HG02610 (cell line): ENCODE results near the gene CDX1.

Source experiments
- ATAC-seq: cut with Tn5 transposase; IDR thresholded peaks from one replicate; pipeline ENCODE4 v1.9.1; 2021; ENCODE audit warnings: mild to moderate bottlenecking, moderate library complexity; ENCODE audit not compliant: unreplicated experiment

Gene CDX1

DNA sequence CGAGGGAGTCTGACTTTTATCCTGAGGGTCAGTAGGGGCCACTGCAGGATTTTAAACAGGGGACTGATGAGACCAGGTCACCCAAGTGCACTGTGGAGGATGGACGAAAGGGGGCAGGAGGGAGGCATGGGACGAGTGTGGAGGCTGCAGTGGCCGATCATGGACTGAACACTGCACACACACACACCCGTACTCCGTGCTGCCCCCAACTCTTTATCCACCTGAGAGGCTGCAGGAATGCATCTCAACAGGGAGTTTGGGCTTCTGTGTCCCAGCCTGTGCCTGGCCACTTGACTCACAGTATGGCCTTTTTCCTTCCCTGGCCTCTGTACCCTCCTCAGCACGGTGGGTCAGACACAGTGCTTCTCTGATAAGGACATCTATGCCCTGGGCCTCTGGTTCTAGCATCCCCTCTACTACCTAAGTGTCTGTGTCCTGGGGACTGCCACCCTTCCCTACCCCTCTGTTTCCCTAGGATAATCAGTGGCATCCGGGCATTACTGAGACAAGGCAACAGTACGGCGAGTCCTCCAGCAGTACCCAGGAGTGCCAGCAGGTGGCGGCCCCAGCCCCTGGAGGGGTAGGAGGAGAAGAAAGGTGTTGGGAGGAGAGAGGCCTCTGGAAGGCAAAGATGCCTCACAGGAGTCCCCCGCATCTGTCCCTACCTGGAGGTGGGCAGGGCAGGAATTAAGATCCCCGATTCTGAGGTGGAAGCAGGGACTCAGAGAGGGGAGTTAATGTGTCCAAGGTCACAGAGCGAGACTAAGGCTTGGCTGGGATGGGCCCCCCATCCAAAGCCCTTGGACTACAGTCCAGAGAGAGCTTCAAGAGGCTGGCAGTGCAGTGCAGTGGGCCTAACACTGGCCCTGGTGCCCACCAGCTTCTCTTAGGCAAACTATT, 5.1 kb upstream of the CDX1 start:
- peak; percentile 76 for ATAC-seq

DNA sequence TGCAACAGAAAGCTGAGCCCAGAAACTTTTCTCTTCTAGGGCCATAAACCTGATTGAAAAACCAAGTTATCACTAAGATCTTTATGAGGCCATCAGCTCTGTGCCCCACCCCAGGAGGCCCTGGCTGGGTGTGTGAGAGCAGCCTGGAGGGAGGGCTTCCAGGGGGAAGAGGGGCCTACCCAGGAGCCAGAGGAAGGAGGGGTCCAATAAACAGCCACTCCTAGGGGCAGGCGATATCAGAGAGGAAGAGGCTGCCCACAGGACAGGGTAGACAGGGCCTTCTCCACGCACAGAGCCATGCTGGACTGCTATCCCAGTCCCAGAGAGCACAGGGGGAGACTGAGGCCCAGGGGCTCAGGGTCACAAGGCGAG, 4.5 kb upstream of the CDX1 start:
- ATAC-seq: no peak

DNA sequence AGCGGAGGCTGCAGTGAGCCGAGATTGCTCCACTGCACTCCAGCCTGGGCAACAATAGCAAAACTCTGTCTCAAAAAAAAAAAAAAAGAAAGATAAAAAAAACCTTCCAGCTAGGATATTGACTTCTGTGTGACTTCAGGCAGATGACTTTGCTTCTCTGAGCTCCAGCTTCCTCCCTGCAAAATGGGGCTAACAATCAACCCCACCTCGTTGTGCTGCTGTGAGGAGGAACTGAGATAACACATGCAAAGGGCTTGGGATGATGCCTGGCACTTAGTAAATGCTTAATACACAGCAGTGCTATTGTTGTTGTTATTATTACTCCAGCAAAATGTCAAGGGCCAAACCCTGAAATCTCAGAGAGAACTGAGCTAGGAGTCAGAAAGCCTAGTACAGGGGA, 3.5 kb upstream of the CDX1 start:
- no peak for ATAC-seq

DNA sequence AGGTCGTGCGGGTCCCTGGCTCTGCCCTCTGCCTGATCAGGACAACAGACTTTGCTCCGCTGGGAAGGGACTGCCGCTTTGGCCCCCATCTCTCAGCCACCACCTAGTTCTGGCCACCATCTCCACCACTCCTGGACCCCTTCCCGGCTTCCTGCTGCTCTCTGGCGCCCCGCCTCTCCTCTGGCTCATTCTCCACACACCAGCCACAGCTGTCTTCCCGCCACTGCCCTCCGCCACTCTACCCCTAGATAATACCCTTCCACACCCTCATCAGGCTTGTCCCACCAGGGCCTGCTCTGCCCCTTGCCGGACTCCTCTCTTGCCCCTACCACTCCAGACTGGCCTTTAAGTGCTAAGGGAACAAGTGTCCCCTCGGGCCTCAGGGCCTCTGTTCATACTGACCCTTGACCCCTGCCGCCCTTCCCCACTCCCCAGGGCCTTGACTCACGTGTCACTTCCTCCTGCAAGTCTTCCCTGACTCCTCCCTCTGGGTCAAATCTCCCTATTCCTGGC, 3.0 kb upstream of the CDX1 start:
- ATAC-seq: no peak

- ATAC-seq: no peak
Measured at GRCh38 chr5:150164211-150164980, 2.2 kb upstream of the CDX1 start.

- ATAC-seq: no peak
Measured at GRCh38 chr5:150166037-150166649, 435 bp upstream of the CDX1 start.

DNA sequence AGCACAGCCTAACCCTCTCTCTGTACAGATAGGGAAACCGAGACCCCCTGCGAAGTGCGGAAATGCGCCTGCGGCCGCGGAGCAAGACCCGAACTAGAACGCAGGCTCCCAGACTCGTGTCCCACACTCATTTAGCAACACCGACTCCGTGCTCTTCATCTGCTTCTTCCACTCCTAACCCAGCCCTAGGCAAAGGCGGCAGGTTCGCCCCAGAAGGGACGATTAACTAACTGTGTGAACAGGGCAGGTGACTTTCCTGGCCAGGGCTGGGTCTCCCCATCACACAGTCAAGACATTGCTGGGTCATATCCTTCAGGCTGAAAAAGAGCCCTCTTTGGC, 903 bp downstream of the CDX1 start:
- ATAC-seq: no peak

- no peak for ATAC-seq
Measured at GRCh38 chr5:150167908-150168307, 1.3 kb downstream of the CDX1 start.

DNA sequence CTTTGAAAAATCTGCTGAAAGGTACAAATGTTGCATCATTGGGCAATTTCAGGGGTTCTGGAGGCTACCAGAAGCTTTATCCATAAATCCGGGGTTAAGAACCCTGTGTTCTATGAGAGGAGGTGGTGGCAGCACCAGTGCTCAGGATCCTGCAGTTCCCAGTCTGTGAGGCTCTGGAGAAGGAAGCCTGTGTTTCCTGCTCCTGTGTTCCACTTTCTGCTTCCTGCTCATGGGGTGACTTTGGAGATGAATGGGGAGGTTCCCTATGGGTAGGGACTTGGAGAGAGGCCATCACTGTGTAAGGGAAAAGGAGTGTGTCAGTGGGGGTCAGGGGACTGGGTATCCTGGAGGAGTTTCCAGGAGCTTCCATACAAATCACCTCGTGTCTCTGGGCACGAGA, 2.3 kb downstream of the CDX1 start:
- ATAC-seq: no peak

DNA sequence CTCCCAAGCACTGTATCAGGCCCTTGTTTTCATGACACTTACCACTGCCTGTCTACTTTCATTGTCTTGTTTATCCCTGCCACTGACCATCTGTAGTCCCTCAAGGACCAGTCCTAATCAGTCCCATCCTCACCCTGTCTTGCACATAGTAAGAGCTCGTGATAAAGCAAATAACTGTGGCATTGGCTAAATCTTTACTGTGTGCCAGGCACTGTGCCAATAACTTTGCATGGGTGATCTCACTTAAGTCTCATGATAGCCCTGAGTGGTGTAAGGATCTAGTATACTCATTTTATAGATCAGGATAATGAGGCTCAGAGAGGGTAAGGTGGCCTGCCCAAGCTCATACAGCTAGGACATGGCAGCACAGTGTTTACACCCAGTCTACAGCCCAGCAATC, 5.6 kb downstream of the CDX1 start:
- no peak for ATAC-seq

- no peak for ATAC-seq
Measured at GRCh38 chr5:150172556-150172955, 6.0 kb downstream of the CDX1 start.

DNA sequence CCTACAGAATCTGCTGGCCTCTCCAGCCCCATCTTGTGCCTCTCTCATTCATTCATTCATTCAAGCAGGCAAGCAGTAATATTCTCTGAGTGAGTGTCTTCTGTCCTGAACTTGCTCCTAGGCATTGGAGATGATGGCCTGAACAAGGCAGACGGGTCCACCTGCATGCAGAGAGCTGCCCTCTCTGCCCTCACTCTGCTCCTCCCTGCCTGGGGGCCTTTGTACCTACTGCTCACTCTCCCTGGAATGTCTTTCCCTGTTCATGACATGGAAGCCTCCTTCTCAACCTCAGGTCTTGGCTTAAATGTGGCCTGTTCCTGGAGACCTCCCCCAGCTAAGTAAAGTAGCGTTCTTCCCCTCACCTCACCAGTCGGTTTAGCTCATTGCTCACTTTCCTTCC, 6.6 kb downstream of the CDX1 start:
- no peak for ATAC-seq

GRCh38 chr5:150174285-150174684, 7.7 kb downstream of the CDX1 start:
- ATAC-seq: no peak

GRCh38 chr5:150175076-150175475, 8.5 kb downstream of the CDX1 start:
- no peak for ATAC-seq

DNA sequence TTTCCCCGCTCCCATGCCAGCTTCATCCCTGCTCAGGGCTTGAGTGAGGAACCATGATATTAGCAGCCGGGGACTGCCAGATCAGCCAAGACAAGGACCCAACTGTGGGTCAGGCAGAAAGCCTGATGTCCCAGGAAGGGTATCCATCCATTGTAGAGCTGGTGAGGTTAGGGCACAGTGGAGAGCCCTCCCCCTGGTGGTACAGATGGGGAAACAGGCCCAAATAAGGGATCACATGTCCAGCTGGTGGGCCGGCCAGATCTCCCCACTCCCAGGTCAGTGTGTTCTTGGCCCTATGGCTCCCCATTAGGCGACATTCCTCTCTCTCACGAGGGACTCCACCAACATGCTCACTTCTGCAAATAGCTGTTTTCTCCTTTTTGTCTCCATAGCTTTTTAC, 9.0 kb downstream of the CDX1 start:
- no peak for ATAC-seq

- ATAC-seq: no peak
Measured at GRCh38 chr5:150176745-150177477, 10.3 kb downstream of the CDX1 start.

DNA sequence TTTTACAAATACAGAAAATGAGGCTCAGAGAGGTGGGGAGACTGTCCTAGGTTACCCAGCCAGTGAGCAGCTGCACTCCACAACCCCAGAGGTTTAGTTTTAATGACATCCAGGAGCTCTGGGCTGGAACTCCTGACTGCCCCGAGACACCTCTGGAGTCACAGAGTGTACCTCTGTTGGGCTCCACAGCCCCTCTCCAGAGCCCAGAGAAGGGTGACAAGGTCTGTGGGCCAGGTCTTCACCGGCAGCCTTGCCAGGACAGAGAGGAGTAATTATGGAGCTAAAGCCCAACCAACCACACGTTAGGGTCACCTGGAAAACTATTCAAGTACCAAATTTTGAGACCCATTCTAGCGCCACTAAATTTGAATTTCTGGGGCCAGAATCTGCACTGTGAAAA, 11.1 kb downstream of the CDX1 start:
- ATAC-seq: no peak

- no peak for ATAC-seq
Measured at GRCh38 chr5:150178262-150178661, 11.7 kb downstream of the CDX1 start.

DNA sequence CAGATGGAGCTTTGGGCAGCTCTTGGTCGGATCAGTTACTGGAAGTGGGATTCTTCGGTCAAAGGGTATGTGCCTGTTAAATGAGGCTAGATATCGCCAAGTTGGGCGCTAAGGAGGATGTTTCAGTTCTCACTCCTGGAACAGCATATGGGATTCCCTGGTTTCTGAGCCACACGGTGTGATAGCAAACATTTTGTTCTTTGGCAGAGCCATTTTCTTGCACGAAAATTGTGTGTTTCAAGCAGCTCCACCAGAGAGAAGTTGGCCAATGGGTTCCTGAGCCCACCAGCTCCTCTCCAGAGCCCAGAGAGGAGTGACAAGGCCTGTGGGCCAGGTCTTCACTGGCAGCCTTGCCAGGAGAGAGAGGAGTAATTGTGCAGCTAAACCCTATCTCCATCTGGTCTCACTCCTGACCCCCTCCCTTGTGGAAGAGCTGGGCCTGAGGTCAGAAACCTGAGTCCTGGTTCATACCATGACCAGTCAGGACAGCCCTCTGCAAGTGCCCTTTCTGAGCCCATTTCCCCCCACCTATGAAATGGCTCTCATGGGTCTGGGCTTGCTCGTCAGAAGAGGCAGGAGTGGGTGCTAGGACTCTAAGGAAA, 12.5 kb downstream of the CDX1 start:
- no peak for ATAC-seq

DNA sequence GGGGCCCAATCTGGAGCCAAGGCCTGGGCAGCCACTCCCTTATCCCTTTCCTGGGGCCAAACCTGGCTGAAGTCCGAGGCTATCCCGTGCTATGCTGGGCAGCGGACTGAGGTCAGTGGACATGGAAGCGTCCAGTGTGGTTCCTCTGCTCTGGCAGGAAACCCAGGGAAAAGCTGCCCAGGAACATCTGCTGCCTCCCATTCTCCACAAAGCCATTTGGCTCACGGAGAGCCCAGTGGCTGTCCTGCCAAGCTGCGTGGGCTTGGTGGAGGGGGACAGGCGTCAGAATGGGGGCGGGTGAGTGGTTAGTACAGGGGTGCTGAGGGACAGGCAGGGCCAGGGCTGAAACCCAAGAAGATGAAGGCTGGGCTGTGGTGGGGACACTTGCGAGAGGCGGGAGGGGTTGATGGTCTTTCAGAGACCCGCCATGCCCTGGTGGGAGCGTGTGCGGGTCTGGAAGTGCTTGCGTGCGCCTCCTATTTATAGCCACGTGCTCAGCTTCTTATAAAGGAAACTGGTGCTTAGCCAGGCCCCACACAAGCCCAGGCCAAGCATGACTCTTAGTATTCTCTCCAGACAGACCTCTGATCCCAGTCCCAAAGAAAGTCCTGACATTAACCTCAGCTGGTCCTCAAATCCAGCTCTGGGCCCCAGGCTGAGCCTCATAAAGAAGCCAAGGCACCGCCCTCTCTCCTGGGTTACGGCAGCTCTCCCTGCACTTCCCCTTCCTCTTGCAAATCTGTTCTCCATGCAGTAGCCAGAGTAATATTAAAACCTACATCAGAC, 13.9 kb downstream of the CDX1 start:
- no peak for ATAC-seq
